Measurements from ENCODE around the gene FEZF2.

FEZF2 gene

DNA sequence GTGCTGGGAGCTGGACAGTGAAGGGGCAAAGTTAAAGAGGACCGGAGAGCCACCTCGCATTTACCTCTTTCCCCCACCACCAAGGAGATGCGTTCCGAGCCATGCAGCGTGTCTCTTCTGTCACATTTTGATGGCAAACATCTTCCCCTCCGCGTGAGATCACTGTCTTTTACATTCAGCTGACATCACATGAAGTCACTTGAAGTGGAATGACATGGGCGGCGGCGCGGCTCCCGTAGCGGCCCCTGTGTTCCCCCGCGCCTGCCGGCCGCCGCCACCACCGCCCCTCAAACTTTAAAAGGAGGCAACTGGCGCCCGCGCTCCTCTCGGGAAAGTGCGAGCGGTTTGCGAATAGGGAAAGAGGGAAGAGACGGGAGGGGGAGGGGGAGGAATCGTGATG is at the start of gene FEZF2:
Gene FEZF2, minus strand, starts transcription at position 336 of the 400 bp plus-strand sequence. CDS start 682 bp downstream, outside the sequence.
- no peak for DNase-seq

DNA sequence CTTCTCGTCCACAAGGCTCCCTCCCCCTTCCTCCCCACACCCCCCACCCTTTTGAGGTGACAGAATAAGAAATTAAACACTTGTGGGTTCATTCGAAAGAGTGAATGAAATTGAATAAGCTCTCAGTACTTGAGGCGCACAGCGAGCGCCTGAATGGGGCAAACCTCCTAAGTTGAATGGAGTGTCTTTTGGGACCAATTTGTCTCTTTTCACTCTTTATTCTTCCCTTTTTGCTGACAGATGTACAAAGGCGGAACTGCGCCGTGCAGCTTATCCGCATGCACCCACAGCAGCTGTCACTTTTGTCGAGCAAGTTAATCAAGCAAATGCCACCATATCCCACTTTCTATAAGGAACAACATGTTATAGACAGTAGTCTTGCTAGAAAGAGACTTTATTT is 47.9 kb upstream of the FEZF2 start:
- no peak for DNase-seq

DNA sequence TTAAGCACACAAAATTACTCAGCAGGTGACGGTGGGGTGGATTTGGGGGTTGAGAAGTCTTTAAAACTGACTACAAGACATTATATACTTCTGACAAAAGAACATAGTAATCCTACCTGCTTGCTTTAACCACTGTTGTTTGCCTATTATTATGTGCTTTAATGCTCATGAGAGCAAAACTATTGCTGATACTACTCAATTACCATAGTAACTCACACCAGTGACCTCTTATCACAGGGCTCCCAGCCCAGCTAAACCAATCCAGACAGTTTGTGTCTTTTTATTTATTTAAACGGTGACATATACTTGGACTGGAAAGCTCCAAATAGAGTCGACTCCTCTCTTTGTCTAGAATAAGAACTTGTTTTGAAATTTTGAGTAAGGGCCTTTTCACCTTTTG is 42.8 kb upstream of the FEZF2 start:
- peak; percentile 45 for DNase-seq

DNA sequence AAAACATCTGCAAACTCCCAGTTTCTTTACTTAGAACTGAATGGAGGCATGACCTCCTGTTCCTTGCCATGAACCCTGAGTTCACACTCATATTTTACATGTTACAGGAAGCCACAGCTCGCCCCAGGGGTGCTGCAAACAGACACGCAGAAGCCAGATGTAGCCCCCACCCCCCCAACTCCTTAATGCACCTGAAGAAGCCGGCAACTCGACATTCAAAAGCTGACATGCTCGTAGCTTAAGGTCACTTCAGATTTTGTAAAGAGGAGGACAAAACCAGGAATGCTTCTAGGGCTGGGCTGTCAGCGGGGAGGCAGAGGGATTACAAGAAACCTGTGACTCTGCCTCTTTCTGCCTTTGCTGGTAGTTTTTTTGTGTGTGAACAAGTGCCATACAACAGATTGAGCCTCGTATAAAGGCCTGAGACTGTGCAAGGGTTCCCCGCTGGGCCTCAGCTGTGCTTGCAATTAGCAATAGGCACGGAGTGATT is 42.0 kb upstream of the FEZF2 start:
- peak; percentile 81 for DNase-seq

DNA sequence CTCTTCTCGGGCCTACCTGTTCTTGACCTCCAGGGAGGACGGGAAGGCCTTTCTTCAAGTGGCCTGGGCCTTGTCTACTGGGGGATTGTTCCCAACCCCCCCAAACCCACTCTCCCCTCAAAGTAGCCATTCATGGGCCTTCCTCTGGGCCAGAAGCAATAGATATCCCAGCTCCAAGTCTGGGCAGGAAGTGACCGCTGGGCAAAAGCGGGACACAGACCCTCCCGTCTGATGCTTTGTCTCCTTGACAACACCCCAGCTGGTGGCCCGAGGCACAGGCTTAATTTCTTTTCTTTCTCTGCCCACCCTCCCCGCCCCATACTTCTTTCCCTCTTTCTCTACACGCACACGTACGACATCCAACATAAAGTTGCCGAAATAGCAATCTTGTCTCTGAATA is 41.4 kb upstream of the FEZF2 start:
- peak; percentile 58 for DNase-seq

DNA sequence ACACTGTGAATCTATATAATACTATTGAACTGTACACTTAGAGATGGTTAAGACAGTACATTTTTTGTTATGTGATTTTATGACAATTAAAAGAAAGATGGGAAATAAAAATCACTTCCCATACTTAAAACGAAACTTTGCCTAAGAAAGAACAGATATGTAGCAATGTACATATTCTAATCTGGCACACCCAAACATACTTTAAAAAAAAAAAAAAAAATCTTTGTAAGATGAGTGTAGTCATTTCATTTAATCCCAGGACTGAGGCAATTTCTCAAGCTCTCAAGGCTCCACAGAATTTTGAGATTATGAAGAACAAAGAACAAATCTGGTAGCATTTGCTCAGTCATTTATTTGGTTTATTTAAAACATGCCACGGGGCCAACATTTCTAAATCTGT is 40.3 kb upstream of the FEZF2 start:
- DNase-seq: no peak

DNA sequence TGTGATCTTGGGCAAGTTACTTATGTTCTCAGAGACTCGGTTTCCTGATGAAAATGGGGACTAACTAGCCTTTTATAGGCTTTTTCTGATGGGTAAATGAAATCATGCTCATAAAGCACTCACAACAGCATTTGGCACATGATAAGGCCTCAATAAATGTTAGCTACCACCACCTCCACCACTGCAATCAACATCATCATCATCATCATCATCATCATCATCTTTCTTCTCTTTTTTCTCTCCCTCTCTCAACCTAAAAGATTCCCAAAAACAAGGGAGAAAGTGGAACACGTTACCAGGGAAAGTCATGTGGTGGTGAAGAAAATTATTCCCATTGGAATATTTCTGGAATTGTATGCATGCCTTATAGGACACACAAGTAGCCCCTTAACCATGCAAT is 33.6 kb upstream of the FEZF2 start:
- no peak for DNase-seq

DNA sequence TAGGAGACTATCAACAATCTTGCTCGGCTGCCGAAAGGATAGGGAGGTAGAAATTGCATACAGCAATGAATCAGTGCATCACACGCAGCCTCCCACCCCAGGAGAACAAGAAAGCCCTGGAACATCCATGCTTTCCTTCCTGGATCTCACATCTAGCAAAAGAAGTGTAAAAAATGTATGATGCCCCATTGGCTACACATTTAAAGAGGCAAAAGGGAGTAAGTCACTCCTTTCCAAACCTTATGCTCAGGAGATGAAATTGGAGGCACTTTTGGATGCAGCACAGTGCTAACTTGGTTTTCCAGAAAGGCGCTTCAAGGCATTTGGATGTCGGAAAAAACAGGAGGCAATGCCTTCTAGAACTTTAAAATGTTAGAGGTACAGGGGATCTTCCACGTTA is 32.2 kb upstream of the FEZF2 start:
- DNase-seq: no peak

DNA sequence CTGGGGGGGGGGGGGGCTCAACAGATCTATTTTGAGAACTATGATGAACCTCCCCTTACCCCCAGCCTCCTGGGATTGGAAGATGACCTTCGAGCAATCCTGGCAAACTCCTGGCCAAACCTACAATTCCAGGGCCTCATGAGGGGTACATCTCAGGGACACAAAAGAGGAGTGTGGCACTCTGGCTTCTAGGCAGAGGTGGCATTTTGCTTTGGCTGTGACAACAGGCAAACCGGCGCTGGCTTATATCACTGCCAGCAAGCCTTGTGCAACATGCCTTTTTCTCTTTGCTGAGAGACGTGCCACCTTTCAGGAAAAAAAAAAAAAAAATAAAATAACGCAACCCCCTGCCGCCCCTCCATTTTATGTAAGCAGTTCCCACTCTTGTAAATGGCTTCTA is 31.8 kb upstream of the FEZF2 start:
- DNase-seq: no peak

DNA sequence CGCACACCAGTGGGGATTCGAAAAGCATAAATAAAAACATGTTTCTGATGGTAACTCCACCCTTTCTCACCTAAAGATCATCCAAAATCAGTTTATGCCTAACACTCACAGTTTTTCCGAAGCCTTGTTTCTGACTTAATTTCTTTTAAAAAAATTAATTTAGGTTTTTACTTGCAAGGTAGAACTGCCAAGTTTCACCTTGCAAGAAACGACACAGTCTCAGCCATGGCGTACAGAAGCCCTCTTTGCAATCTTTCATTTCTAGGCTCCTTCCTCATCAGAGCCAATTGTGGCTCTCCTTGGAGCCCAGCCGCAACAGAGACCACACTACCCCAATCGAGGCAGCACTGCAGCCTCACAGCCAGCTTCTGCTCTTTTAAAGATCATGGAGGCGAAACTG is 31.0 kb upstream of the FEZF2 start:
- DNase-seq: no peak

DNA sequence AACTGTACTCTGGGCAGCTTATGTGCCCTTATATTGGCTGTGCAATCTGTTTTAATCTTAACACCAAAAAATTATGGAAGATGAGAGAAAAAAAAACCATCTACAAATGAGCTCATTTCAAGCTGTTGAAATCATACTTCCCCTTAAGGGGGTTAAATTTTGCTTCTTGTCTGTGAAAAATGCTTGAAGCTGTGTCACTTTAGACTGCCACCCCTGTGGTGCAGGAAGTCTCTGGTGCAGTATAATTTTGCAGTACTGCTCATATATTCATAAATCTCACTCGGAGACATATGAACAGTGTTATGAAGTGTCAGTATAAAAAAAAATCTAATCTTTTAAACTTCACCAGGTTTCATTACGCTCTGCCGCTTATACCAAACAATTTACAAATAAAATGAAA is 30.4 kb upstream of the FEZF2 start:
- no peak for DNase-seq

DNA sequence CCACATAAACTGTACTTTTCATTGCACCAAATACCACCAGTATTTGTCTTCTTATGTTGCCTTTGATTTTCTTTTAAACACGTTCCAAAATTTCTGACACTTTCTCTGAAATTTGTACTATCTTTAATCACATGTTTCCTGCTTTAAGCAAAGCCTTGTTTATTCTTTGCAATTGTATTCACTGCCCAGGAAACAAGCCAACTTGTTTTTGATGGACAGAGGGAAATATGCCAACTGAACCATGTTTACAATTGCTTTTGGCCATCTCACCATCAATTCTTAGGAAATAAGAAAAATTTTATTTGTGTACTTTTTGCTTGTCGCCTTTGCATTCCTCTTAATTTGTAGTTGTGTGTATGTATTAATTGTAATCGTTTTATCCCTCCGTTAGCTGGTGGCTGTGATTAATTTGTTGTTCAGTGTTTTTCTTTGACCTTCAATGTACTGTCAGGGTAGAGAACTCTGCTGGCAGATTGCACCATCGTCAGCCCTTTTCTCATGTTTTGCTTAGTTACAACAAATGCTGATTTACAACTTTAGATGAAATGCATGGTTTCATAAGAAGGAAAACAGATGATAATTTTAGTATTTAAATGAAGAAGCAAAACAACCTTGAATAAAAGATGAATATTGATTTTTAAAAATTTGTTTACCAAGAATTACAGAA is 19.4 kb upstream of the FEZF2 start:
- DNase-seq: no peak

DNA sequence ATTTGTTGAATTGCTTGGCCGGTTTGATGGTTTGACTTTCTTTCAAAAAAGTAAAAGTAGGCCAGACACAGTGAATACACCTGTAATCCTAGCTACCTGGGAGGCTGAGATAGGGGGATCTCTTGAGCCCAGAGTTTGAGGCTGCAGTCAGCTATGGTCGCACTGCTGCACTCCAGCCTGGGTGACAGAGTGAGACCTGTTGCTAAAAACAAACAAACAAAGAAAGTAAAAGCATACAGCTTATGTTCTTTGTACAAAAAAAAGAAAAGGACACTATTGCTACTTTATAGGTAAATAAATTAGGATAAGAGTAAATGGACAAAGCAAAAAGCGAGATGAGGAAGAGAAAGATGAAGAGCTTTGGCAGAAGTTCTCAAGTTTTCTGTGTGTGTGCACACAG is 13.9 kb upstream of the FEZF2 start:
- DNase-seq: no peak

DNA sequence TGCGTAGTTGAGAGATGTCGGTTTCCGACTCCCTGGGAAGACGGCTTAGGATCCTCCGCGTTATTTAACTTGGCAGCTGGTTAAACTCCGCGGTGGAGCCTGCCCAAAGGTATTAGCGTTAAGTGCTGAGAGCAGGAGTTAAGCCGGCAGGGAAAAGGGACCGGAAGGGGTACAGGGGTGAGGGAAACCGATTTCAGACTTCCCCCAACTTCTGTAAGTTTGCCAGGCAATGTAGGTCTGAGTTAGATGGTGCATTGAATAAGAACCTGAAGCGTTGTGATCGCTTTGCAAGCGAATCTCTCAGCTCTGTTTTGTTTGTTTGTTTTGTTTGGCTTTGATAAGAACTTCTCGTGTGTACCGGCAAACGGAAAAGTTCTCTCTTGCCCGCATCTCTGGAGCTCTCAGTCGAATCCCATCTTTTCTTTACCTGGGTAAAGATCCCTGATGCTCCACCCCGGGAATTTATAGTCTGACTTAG is 6.0 kb upstream of the FEZF2 start:
- DNase-seq: no peak

DNA sequence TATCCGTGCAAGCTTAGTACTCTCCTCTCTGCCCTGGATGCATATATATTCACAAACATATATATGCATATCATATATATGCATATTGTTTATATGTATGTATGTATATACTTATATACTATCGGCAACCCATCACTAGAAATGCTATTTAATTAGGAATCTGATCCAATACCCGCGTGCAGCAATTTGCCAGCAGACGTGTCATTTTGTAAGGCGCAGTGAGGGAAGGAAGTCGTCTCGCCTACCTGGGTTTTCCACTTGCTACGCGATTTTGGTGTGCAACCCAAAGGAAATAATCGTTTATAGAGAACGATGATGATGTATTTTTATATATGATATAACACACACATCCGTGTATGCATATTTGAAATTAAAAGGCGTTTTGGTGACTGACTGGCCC is 5.6 kb upstream of the FEZF2 start:
- no peak for DNase-seq

DNA sequence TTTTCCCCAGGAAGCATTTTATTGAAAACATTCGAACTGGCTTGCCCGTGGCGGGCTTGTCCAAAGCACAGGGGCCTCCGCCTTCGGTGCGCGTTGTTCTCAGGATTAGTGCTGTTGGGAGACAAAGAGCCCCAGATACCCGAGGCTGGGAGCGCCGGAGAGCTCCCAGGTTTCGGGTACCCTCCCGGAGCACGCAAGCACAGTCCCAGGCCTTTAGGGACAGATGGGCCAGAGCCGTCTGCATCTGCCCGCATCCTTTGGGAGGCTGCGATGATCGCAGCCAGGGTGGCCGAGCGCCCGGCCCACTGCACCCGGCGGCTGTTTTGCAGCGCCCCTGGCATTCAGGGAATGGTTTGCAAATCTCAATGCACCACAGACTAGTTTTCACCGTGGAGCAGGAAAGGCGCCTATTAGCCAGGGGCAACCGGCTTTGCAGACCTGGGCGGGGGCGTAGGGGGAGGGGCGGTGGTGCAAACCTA is 5.0 kb upstream of the FEZF2 start:
- no peak for DNase-seq

DNA sequence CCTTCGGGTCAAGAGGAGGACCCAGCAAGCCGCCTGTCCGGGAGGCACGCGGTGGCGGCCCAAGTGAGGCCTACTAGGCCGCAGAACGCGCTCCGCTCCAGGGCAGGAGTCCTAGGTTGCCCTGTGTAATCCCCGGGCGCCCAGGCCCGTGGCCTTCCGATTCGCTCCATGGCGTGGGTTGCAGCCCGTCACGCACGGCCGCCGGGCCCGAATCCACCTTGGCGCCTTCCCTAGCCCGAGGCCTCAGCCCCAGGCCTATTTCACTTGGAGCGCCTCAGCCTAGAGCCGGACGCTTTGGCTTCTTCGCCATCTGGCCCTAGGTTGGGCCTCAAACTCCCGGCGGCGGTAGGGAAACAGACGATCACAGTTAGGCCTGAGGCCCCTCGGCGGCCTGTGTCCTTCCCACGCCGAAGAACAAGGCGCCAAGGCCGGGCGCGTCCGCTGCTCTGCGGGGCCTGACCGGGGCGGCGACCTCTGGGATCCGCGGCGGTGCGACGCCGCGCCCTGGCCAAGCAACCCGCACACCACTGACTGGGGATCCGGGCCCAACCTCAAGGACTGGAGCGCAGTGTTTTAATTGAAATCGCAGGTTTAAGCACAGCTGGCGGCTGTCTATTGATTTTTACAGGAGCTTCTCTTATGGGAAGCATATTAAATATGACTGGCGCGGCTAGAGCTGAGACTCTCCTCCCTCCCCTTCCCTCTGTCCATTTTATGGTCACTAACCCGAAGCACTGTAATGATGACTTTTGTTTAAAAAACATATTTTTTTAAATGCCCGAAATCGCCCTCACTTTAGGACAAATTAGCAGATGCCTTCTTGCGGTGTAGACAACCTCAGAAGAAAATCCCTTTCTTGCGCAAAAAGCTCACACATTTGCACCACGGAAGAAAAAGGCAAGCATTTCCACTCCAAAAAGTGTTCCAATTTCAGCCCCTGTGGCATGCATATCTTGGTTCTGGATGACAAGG is 3.8 kb upstream of the FEZF2 start:
- DNase-seq: no peak

DNA sequence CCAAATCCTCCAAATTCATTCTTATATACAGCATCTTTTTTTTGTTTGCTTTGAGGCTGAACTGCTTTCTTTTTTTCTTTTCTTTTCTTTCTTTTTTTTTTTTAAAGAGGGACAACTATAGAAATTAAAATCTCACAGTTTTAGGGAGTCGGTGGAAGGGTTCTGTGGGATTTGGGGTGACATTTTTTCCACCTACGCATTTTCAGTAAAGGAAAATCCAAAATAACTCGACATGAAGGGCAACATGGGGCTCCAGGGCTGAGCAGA is 3.0 kb upstream of the FEZF2 start:
- no peak for DNase-seq

DNA sequence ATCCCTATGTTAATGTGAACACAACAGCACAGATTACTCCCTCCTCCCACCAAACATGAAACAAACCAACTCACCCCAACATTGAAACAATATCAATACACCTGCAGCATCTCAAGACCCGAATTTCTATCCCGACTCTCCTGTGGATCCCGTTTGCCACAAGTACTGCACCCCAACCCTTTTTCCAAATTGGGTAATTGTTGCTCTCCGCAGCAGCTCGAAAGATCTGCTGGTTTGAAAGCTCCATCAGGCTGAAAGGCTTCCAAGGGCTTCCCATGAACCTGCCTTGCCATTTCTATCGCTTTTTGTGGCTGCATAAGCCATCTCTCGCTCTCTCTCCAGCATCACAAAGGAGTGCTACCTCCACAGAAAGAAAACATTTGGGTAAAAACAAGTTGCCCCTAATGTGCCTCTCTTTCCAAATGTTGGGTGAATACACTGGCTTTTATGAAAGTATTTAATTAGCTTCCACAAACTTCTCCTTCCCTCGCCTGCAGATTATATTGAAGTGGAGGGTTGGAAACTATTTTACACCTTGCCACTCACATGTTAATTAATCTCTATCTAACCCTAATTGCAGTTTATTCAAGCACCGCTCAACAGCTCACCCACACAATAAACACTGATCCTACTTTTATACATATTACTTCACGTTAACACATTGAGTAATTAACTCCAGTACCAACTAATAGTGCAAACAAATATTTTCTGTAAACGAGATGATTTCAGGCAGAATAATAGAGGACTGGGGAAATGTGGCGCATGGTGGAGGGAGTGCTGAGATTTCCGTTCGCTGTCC is 2.5 kb upstream of the FEZF2 start:
- no peak for DNase-seq

DNA sequence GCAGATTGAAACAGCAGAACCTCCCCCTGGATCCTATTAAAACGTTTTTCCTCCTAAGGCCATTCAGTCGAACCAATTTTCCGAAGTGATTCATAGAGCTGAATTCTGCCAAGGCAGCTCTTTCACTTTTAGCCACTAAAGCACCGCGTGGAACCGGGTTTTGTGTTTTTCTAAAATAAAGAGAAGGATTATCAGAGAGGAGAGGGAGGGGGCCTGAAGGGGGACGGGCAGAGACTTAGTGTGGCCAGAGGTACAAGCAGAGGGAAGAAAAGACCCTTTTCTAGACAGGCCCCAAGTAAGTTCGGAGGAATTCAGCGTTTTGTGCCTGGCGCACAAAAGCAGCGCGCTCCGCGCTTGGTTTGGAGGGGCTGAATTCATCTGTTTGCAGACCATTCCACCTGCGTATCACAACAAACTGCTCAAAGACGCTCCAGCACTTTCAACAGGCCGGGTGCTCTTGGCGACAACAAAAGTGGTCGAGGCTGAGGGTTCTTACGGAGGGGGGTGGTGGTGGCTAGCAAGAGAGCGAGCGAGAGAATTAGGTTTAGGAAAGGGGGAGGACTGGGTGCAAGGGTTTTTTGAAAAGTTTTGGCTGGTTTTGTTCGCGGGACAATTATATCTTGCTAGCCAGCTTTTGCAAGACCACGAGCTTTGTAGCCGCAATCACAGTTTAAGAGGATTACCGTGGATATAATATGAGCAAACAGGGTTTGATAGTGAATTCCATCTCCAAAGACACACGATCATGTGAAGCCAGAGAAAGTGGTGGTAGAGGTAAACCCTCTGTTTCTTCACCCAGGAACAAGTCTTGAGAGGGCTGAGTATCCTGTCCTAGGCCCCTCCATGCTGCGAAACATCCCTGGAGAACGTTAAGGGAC is 1.2 kb upstream of the FEZF2 start:
- no peak for DNase-seq

DNA sequence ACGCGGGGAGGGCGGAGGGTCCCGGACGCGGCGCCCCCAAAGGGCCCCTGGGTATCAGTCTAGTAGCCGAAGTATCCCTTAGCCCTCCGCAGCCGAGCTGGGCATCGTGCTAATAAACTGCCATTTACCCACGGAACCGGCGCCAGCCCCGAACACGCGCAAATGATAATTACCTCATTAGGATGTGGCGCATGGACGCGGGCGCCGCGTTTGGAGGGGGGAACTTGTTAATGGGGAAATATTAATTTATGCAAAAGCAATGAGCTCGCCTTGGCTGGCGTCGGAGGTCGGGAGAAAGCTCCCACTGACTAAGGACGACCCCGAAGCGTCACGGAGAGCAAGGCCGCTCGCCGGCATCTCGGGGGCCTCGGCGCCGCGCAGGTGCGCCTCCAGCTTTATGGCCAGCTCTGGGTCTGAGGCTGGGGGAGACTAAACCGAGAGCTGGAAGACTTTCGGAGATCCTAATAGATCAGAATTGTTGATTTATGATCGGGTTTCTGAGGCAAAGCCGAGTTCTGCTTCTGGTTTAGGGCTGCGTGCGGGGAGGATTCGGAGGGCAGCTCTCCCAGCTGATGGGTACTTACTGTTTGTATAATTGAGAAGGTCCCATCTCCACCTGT is 474 bp upstream of the FEZF2 start:
- DNase-seq: no peak

DNA sequence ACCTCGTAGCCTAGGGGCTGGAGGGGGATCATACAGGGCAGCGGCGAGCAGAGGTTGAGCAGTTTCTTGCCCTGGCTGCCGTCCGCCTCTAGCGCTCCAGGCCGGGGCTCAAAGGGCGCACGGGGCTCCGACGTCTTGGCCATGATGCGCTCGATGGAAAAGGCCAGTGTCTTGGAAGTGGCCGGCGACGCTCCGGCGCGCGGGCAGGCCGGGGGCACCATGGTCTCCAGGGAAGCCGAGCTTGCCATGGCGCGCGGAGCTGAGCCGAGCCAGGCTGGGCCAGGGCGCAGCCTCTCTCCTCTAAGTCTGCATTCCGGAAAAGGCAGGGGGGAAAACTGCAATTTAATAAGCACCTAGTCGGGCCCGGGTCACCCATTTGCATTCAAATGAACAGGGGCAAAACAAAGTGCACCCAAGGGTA is 719 bp downstream of the FEZF2 start:
- no peak for DNase-seq

Measured in NCI-H146 (cell line).